Osteoblast (primary cell): Measurements from ENCODE around the gene NME3. TPM values are rescaled to one million over a fixed set of nuclear protein-coding genes. Genes with fewer than 3 reads are reported as not detected.

Experiments
- DNase-seq: peaks from one replicate; pipeline ENCODE4 v3.0.0; 2011; ENCODE audit warnings: low spot score, mixed read lengths; ENCODE audit not compliant: insufficient read length; ENCODE audit errors: missing footprints
- H2AFZ ChIP-seq: 2 replicates; pipeline ENCODE4 v1.6.0; 2011; ENCODE audit warnings: mild to moderate bottlenecking, low read length
- H3K27ac ChIP-seq: 2 replicates; pipeline ENCODE4 v1.5.1; 2011; ENCODE audit warnings: mild to moderate bottlenecking, low read depth, low read length, moderate library complexity
- H3K27me3 ChIP-seq: 2 replicates; pipeline ENCODE4 v1.6.0; 2012; ENCODE audit warnings: mild to moderate bottlenecking, control low read depth, inconsistent platforms, low read length, moderate library complexity; ENCODE audit not compliant: insufficient read depth
- H3K36me3 ChIP-seq: 2 replicates; pipeline ENCODE4 v1.5.1; 2011; ENCODE audit warnings: mild to moderate bottlenecking, low read length, control low read depth, moderate library complexity; ENCODE audit not compliant: insufficient read depth
- H3K4me1 ChIP-seq: 2 replicates; pipeline ENCODE4 v1.5.1; 2011; ENCODE audit warnings: mild to moderate bottlenecking, low read length, control low read depth, moderate library complexity; ENCODE audit not compliant: insufficient read depth
- H3K4me2 ChIP-seq: 2 replicates; pipeline ENCODE4 v1.6.0; 2011; ENCODE audit warnings: mild to moderate bottlenecking, low read length; ENCODE audit not compliant: insufficient read depth
- H3K4me3 ChIP-seq: fragments of 200-600 bp; sonication (generic); 3 replicates; pipeline ENCODE4 v1.5.1; 2012; ENCODE audit warnings: mild to moderate bottlenecking, low read length, inconsistent platforms; ENCODE audit not compliant: insufficient read depth
- H3K79me2 ChIP-seq: 2 replicates; pipeline ENCODE4 v1.6.0; 2012; ENCODE audit warnings: mild to moderate bottlenecking, low read length, control low read depth, inconsistent platforms; ENCODE audit not compliant: insufficient read depth
- H3K9me3 ChIP-seq: 2 replicates; pipeline ENCODE4 v1.5.1; 2011; ENCODE audit warnings: low read depth, low read length, control low read depth
- H4K20me1 ChIP-seq: 2 replicates; pipeline ENCODE4 v1.6.0; 2012; ENCODE audit warnings: mild to moderate bottlenecking, low read length, control low read depth; ENCODE audit not compliant: insufficient read depth
- total RNA-seq: library from RNA; depleted of rRNA; stranded (reverse); fragments of >200 nt; gene quantifications from 2 replicates; pipeline ENCODE4 v1.2.3, GENCODE V29; 2012
- TF ChIP-seq, protein P1 (sequence below): IDR thresholded peaks from 2 replicates; pipeline ENCODE4 v1.5.1; 2011; ENCODE audit warnings: mild to moderate bottlenecking, low read depth, low read length, moderate library complexity; ENCODE audit errors: extremely low read depth

NME3 gene
- total RNA-seq, 1 donor = 55.4 TPM

DNA sequence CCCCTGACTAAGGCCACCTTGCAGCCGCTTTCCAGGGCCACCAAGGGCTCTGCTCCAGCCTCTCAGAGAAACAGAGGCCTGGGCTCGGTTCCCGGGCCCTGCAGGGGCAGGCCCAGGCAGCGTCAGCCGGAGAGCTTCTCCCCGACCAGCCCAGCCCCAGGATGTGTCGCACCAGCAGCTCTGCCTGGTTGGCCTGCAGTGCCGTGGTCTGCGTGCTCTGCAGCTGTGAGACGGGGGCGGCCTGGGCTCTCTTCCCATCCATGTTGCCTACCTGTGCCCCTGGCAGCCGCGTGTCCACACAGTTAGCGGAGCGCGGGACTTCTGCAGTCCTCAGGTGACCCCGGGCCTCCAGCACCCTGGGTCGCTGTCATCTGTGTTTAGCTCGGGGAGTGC is 17.4 kb upstream of the NME3 start:
- H3K4me3 ChIP-seq = no peak overlapping the region
- H3K4me2 ChIP-seq = no peak overlapping the region
- H2AFZ ChIP-seq = no peak overlapping the region
- peaks cover 43% of the 10 kb centered on the region for H3K79me2 ChIP-seq
- peaks cover 5% of the 10 kb centered on the region for H3K4me1 ChIP-seq
- H3K27ac ChIP-seq = no peak overlapping the region
- H3K9me3 ChIP-seq = no peaks in the 10 kb centered on the region
- H3K27me3 ChIP-seq = no peaks in the 10 kb centered on the region
- TF ChIP-seq, protein P1, sequence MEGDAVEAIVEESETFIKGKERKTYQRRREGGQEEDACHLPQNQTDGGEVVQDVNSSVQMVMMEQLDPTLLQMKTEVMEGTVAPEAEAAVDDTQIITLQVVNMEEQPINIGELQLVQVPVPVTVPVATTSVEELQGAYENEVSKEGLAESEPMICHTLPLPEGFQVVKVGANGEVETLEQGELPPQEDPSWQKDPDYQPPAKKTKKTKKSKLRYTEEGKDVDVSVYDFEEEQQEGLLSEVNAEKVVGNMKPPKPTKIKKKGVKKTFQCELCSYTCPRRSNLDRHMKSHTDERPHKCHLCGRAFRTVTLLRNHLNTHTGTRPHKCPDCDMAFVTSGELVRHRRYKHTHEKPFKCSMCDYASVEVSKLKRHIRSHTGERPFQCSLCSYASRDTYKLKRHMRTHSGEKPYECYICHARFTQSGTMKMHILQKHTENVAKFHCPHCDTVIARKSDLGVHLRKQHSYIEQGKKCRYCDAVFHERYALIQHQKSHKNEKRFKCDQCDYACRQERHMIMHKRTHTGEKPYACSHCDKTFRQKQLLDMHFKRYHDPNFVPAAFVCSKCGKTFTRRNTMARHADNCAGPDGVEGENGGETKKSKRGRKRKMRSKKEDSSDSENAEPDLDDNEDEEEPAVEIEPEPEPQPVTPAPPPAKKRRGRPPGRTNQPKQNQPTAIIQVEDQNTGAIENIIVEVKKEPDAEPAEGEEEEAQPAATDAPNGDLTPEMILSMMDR = no peak
- peaks cover 26% of the 10 kb centered on the region for H4K20me1 ChIP-seq
- peak; percentile 76 for DNase-seq
- peaks cover 16% of the 10 kb centered on the region for H3K36me3 ChIP-seq

DNA sequence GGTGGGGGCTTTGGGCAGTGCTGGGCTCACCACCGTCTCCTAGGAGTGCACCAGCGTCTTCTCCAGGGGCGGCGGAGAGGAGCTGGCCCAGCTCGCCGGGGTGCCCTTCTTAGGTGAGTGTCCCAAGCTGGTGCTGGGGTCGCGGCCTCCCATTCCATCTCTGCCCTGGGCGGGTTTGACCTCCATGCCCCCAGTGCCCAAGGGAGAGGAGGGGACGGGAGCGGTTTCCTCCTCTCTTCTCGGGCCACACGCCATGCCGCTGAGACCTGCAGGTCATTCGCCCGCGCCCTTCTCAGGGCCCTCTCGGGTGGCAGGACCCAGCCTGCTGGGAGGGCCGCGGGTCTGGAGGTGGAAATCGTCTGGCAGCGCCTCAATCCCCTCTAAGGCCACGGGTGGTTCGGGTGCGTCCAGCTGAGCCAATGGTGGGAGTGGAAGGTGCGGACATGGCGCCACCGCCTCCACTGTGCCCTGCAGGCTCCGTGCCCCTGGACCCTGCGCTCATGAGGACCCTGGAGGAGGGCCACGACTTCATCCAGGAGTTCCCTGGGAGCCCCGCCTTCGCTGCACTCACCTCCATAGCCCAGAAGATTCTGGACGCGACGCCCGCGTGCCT is 16.9 kb upstream of the NME3 start:
- no peaks in the 10 kb centered on the region for H3K9me3 ChIP-seq
- H3K27me3 ChIP-seq = no peaks in the 10 kb centered on the region
- H4K20me1 ChIP-seq = peaks cover 26% of the 10 kb centered on the region
- no peak overlapping the region for H3K27ac ChIP-seq
- no peak overlapping the region for H2AFZ ChIP-seq
- H3K4me3 ChIP-seq = no peak overlapping the region
- DNase-seq = peak; percentile 65
- peaks cover 9% of the 10 kb centered on the region for H3K4me1 ChIP-seq
- H3K36me3 ChIP-seq = peaks cover 16% of the 10 kb centered on the region
- H3K4me2 ChIP-seq = no peak overlapping the region
- peaks cover 46% of the 10 kb centered on the region for H3K79me2 ChIP-seq
- TF ChIP-seq, protein P1 = no peak

DNA sequence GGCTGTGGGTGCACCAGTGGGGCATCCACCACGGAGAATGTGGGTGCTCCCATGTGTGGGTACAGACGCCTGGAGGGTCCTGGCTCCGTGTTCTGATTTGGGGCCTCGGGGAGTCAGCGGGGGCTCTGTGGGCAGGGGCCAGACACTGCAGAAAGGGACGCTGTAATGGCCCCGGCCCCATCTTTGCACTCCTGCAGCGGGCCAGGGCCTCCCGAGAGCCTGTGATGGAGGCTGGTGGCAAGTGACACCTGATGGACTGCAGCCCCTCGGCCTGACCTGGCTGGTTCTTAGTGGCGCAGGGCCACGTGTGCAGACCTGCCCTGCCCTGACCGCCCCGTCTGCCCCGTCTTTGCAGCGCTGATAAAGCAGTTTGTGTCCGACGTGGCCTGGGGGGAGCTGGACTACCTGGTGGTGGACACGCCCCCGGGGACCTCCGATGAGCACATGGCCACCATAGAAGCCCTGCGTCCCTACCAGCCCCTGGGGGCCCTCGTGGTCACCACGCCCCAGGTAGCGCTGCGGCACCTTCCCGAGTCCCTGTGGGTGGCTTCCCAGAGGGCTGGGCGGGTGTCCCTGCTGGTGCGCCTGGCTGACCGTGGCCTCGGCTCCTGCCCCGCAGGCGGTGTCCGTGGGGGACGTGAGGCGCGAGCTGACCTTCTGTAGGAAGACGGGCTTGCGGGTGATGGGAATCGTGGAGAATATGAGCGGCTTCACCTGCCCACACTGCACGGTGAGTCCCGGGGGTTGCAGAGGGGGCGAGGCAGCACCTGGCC is 16.2 kb upstream of the NME3 start:
- H3K27me3 ChIP-seq = no peaks in the 10 kb centered on the region
- H4K20me1 ChIP-seq = peaks cover 26% of the 10 kb centered on the region
- no peak overlapping the region for H3K4me2 ChIP-seq
- peak; percentile 67 for DNase-seq
- H3K4me1 ChIP-seq = peaks cover 9% of the 10 kb centered on the region
- peaks cover 16% of the 10 kb centered on the region for H3K36me3 ChIP-seq
- H2AFZ ChIP-seq = no peak overlapping the region
- no peak overlapping the region for H3K27ac ChIP-seq
- no peak overlapping the region for H3K4me3 ChIP-seq
- H3K79me2 ChIP-seq = peaks cover 47% of the 10 kb centered on the region
- no peaks in the 10 kb centered on the region for H3K9me3 ChIP-seq
- TF ChIP-seq, protein P1 = no peak

DNA sequence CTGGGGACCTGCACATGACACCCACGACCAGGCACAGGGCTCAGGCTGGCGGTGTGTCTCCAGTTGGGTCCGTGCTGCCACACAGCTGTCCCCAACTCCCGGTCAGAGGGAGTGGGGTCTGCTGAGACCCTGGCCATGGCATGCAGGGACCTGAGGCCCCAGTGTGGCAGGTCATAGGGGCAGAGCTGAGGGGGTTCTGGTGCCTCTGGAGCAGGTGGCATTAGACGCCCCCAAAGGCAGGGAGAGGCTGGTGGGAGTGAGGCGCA is 15.6 kb upstream of the NME3 start:
- TF ChIP-seq, protein P1 = no peak
- H3K27ac ChIP-seq = no peak overlapping the region
- H4K20me1 ChIP-seq = peaks cover 26% of the 10 kb centered on the region
- H3K36me3 ChIP-seq = peaks cover 16% of the 10 kb centered on the region
- H3K4me1 ChIP-seq = peaks cover 9% of the 10 kb centered on the region
- H3K4me2 ChIP-seq = no peak overlapping the region
- peak; percentile 63 for DNase-seq
- H3K9me3 ChIP-seq = no peaks in the 10 kb centered on the region
- H3K4me3 ChIP-seq = no peak overlapping the region
- no peaks in the 10 kb centered on the region for H3K27me3 ChIP-seq
- H3K79me2 ChIP-seq = peaks cover 47% of the 10 kb centered on the region
- no peak overlapping the region for H2AFZ ChIP-seq
